GM18502 (cell line): ENCODE data around the gene IL15RA.
"Not testable (repeated sequence)": the region's sequence is repeated elsewhere in the genome, so short reads cannot be mapped to it uniquely, and the experiment has no call there.

Source experiments
- ATAC-seq: cut with Tn5 transposase; IDR thresholded peaks from one replicate; pipeline ENCODE4 v1.9.1; 2021; ENCODE audit warnings: mild to moderate bottlenecking; ENCODE audit not compliant: unreplicated experiment, poor library complexity

The IL15RA gene

GRCh38 chr10:5935628-5936027 lies 41.7 kb downstream of the IL15RA start:
- no peak for ATAC-seq

GRCh38 chr10:5933909-5934546 lies 43.3 kb downstream of the IL15RA start:
- no peak for ATAC-seq

GRCh38 chr10:5932345-5932744 lies 45.0 kb downstream of the IL15RA start:
- no peak for ATAC-seq

GRCh38 chr10:5930272-5930671 lies 47.1 kb downstream of the IL15RA start:
- ATAC-seq: no peak

GRCh38 chr10:5929442-5929841 lies 47.9 kb downstream of the IL15RA start:
- no peak for ATAC-seq

- no peak for ATAC-seq
Observed at GRCh38 chr10:5927306-5927705, 50.0 kb downstream of the IL15RA start.

- ATAC-seq: no peak
Observed at GRCh38 chr10:5924889-5925288, 52.5 kb downstream of the IL15RA start.

- ATAC-seq: no peak
Observed at GRCh38 chr10:5921746-5922145, 55.6 kb downstream of the IL15RA start.

GRCh38 chr10:5919568-5919967 lies 57.8 kb downstream of the IL15RA start:
- ATAC-seq: no peak

- no peak for ATAC-seq
Observed at GRCh38 chr10:5918763-5919162, 58.6 kb downstream of the IL15RA start.

- ATAC-seq: no peak
Observed at GRCh38 chr10:5917305-5917704, 60.0 kb downstream of the IL15RA start.

GRCh38 chr10:5915451-5915850 lies 61.9 kb downstream of the IL15RA start:
- no peak for ATAC-seq

GRCh38 chr10:5913736-5914135 lies 63.6 kb downstream of the IL15RA start:
- ATAC-seq: no peak

- ATAC-seq: no peak
Observed at GRCh38 chr10:5911670-5912069, 65.7 kb downstream of the IL15RA start.

GRCh38 chr10:5910323-5911100 lies 66.8 kb downstream of the IL15RA start:
- ATAC-seq: no peak

- ATAC-seq: not testable (repeated sequence)
Observed at GRCh38 chr10:5908676-5909075, 68.7 kb downstream of the IL15RA start.

- ATAC-seq: no peak
Observed at GRCh38 chr10:5906651-5907050, 70.7 kb downstream of the IL15RA start.

- no peak for ATAC-seq
Observed at GRCh38 chr10:5905854-5906507, 71.4 kb downstream of the IL15RA start.

- peak; percentile 94 for ATAC-seq
Observed at GRCh38 chr10:5904227-5904626, 73.1 kb downstream of the IL15RA start.

GRCh38 chr10:5903563-5903962 lies 73.8 kb downstream of the IL15RA start:
- ATAC-seq: no peak

GRCh38 chr10:5902511-5903274 lies 74.7 kb downstream of the IL15RA start:
- no peak for ATAC-seq
